ENCODE results near the gene RNF141.

DNA sequence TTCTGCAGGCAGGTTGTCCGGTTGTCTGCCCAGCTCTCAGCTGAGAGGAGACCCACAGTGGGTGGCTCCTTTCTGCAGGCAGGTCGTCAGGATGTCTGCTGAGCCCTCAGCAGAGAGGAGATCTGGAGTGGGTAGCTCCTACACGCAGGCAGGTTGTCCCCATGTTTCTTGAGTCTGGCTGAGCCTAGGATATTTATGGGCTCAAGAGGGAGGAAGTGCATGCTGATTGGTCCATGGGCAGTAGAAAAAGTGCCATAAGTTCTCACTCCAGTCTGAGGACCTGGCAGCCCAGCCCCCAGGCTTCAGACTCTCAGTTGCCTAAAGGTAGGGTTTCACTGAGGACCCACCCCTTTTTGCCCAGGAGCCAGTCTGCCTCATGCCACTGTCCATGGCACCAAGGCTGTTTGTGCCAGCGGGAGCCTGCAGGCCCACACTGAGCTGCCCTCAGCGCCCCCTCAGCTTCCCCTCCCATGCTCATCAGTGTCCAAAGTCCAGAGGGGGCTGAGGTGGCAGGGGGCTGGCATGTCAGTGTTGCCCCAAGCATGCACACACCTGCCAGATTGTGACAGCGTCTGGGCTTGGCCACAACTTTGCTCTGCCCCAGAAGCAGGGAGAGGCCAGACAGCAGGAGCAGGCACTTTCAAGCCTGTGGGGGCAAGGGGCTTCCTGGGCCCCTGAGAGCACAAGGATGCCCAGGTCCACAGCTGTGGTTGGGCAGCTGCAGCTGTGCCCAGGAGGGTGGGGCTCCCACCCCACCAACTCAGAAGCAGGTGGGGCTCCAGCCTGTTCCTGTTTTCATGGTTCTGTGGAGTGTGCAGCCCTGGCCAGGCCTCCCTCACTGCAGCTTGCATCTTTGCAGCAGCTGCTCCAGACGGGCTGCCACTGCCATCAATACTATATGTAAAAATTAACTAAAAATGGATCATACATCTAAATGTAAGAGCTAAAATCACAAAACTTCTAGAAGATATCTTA, 3.8 kb upstream of the RNF141 start:
- TF ChIP-seq EZH2phosphoT487 (IDR thresholded peaks at IDR 0.05; ENCODE audit: insufficient read depth, low read depth) = no peak
- TF ChIP-seq EZH2 (IDR thresholded peaks at IDR 0.05; ENCODE audit: insufficient read depth, poor library complexity, severe bottlenecking) = no peak

Measured in GM23248 (cell line).